ENCODE results near the gene NT5DC4. TPM values are rescaled to one million over a fixed set of nuclear protein-coding genes. Genes with fewer than 3 reads are reported as not detected.

Gene NT5DC4
- total RNA-seq, 2 experiments from 2014 or later = not detected

- H3K79me2 ChIP-seq (ENCODE audit: insufficient read depth, low read depth, low read length) = peaks cover 19% of the 10 kb centered on the region; the same call in 1 of the 2 replicates
- intact Hi-C loops (cut with micrococcal nuclease; ENCODE audit: unreplicated experiment) = no loop called here
- H2AFZ ChIP-seq (ENCODE audit: low read length) = no peak overlapping the region
- H3K4me3 ChIP-seq (ENCODE audit: low read depth, low read length, poor library complexity, severe bottlenecking) = no peak overlapping the region
- TF ChIP-seq, protein P1, sequence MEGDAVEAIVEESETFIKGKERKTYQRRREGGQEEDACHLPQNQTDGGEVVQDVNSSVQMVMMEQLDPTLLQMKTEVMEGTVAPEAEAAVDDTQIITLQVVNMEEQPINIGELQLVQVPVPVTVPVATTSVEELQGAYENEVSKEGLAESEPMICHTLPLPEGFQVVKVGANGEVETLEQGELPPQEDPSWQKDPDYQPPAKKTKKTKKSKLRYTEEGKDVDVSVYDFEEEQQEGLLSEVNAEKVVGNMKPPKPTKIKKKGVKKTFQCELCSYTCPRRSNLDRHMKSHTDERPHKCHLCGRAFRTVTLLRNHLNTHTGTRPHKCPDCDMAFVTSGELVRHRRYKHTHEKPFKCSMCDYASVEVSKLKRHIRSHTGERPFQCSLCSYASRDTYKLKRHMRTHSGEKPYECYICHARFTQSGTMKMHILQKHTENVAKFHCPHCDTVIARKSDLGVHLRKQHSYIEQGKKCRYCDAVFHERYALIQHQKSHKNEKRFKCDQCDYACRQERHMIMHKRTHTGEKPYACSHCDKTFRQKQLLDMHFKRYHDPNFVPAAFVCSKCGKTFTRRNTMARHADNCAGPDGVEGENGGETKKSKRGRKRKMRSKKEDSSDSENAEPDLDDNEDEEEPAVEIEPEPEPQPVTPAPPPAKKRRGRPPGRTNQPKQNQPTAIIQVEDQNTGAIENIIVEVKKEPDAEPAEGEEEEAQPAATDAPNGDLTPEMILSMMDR (conservative IDR thresholded peaks at IDR 0.05; ENCODE audit: low read length) = no peak
- TF ChIP-seq EZH2phosphoT487 (IDR thresholded peaks at IDR 0.05; ENCODE audit: borderline replicate concordance, low read depth, low read length) = no peak
- DNase-seq (ENCODE audit: low spot score) = no peak
- ChIA-PET CTCF (ENCODE audit: unreplicated experiment) (no interaction called here), POLR2A (interaction anchor here (0.9 kb wide), 1 partner anchor 26 kb away, joined by 3 read pairs; no protein-coding TSS in a partner anchor)
- 0 out of 2 replicates have a peak, but pooled peaks cover 4% of the 10 kb centered on the region for H3K9me3 ChIP-seq (ENCODE audit: low read length)
- H3K27ac ChIP-seq (ENCODE audit: low read depth, low read length, poor library complexity, severe bottlenecking) = no peak overlapping the region
- BruUV-seq (replicated peaks) = no TSS peak
- H3K36me3 ChIP-seq (ENCODE audit: insufficient read depth, low read length) = peaks cover 100% of the 10 kb centered on the region
- H3K9me2 ChIP-seq (ENCODE audit: insufficient read depth, low read length) = no peaks in the 10 kb centered on the region
- H3K4me1 ChIP-seq (ENCODE audit: insufficient read depth, low read length, poor library complexity, severe bottlenecking) = no peaks in the 10 kb centered on the region
- no peaks in the 10 kb centered on the region for H4K20me1 ChIP-seq (ENCODE audit: insufficient read depth, low read length)
- no peak overlapping the region for H3K4me2 ChIP-seq (ENCODE audit: low read length)
Measured at GRCh38 chr2:112755444-112755843, 34.6 kb downstream of the NT5DC4 start.

- Histone ChIP-seq H3K4me1 (ENCODE audit: insufficient read depth, low read length, poor library complexity, severe bottlenecking) (no peaks in the 10 kb centered on the region), H3K9me2 (ENCODE audit: insufficient read depth, low read length) (no peaks in the 10 kb centered on the region), H3K4me2 (ENCODE audit: low read length) (no peak overlapping the region), H3K36me3 (ENCODE audit: insufficient read depth, low read length) (peaks cover 99% of the 10 kb centered on the region), H3K4me3 (ENCODE audit: low read depth, low read length, poor library complexity, severe bottlenecking) (no peak overlapping the region), H2AFZ (ENCODE audit: low read length) (no peak overlapping the region), H3K9me3 (ENCODE audit: low read length) (0 out of 2 replicates have a peak, but pooled peaks cover 4% of the 10 kb centered on the region), H3K27ac (ENCODE audit: low read depth, low read length, poor library complexity, severe bottlenecking) (no peak overlapping the region), H4K20me1 (ENCODE audit: insufficient read depth, low read length) (no peaks in the 10 kb centered on the region), H3K79me2 (ENCODE audit: insufficient read depth, low read depth, low read length) (peaks cover 20% of the 10 kb centered on the region; the same call in 1 of the 2 replicates)
- ChIA-PET CTCF (ENCODE audit: unreplicated experiment) (no interaction called here), POLR2A (interaction anchor here (0.9 kb wide), 1 partner anchor 25 kb away, joined by 3 read pairs; no protein-coding TSS in a partner anchor)
- BruUV-seq (replicated peaks) = no TSS peak
- intact Hi-C loops (cut with micrococcal nuclease; ENCODE audit: unreplicated experiment) = no loop called here
- TF ChIP-seq, protein P1 (conservative IDR thresholded peaks at IDR 0.05; ENCODE audit: low read length) = no peak
- TF ChIP-seq EZH2phosphoT487 (IDR thresholded peaks at IDR 0.05; ENCODE audit: borderline replicate concordance, low read depth, low read length) = no peak
- no peak for DNase-seq (ENCODE audit: low spot score)
Measured at GRCh38 chr2:112756207-112756606, 35.4 kb downstream of the NT5DC4 start.

DNA sequence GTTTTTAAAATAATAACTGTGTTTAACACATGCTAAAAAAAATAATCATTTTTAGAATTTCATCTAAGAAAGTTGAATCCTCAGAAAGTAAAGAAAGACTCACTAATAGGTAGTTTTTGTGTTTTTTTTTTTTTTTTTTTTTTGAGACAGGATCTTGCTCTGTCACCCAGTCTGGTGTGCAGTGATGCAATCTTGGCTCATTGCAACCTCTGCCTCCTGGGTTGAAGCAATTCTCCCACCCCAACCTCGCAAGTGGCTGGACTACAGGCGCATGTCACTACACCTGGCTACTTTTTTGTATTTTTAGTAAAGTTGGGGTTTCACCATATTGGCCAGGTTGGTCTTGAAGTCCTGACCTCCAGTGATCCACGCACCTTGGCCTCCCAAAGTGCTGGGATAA, 36.4 kb downstream of the NT5DC4 start:
- CTCF ChIA-PET (ENCODE audit: unreplicated experiment) = no interaction called here
- no peak overlapping the region for H3K4me3 ChIP-seq (ENCODE audit: low read depth, low read length, poor library complexity, severe bottlenecking)
- H3K4me2 ChIP-seq (ENCODE audit: low read length) = no peak overlapping the region
- H3K9me3 ChIP-seq (ENCODE audit: low read length) = 0 out of 2 replicates have a peak, but pooled peaks cover 4% of the 10 kb centered on the region
- intact Hi-C loops (cut with micrococcal nuclease; ENCODE audit: unreplicated experiment) = no loop called here
- no peak overlapping the region for H2AFZ ChIP-seq (ENCODE audit: low read length)
- BruUV-seq (replicated peaks) = no TSS peak
- H3K79me2 ChIP-seq (ENCODE audit: insufficient read depth, low read depth, low read length) = peaks cover 31% of the 10 kb centered on the region
- no peaks in the 10 kb centered on the region for H3K9me2 ChIP-seq (ENCODE audit: insufficient read depth, low read length)
- TF ChIP-seq EZH2phosphoT487 (IDR thresholded peaks at IDR 0.05; ENCODE audit: borderline replicate concordance, low read depth, low read length) = no peak
- TF ChIP-seq, protein P1 (conservative IDR thresholded peaks at IDR 0.05; ENCODE audit: low read length) = no peak
- no peak for DNase-seq (ENCODE audit: low spot score)
- POLR2A ChIA-PET = no interaction called here
- no peaks in the 10 kb centered on the region for H4K20me1 ChIP-seq (ENCODE audit: insufficient read depth, low read length)
- no peak overlapping the region for H3K27ac ChIP-seq (ENCODE audit: low read depth, low read length, poor library complexity, severe bottlenecking)
- H3K4me1 ChIP-seq (ENCODE audit: insufficient read depth, low read length, poor library complexity, severe bottlenecking) = peaks cover 4% of the 10 kb centered on the region
- peaks cover 98% of the 10 kb centered on the region for H3K36me3 ChIP-seq (ENCODE audit: insufficient read depth, low read length)

Data from OCI-LY7 (cell line).